ENCODE measurements around the gene SHC1.

The SHC1 gene

GRCh38 chr1:155011004-155011416 is 40.5 kb upstream of the SHC1 start:
- TF ChIP-seq CTCF (IDR thresholded peaks at IDR 0.05; ENCODE audit: poor library complexity, severe bottlenecking): no peak
- DNase-seq (ENCODE audit: low spot score) (no peak), ATAC-seq (ENCODE audit: low read depth) (no peak)
- no peak overlapping the region for H3K4me3 ChIP-seq (ENCODE audit: severe bottlenecking)
- H3K9me3 ChIP-seq (ENCODE audit: severe bottlenecking): no peaks in the 10 kb centered on the region
- peaks cover 48% of the 10 kb centered on the region for H3K36me3 ChIP-seq (ENCODE audit: low read depth)
- H3K27ac ChIP-seq (ENCODE audit: poor library complexity, severe bottlenecking): peak overlapping the region; percentile 92
- H3K27me3 ChIP-seq (ENCODE audit: insufficient read depth, poor library complexity, severe bottlenecking): no peaks in the 10 kb centered on the region
- peaks cover 43% of the 10 kb centered on the region for H3K4me1 ChIP-seq (ENCODE audit: insufficient read depth, poor library complexity, severe bottlenecking)

- peak; percentile 45 for DNase-seq (ENCODE audit: low spot score)
- Histone ChIP-seq H3K9me3 (ENCODE audit: severe bottlenecking) (no peaks in the 10 kb centered on the region), H3K27ac (ENCODE audit: poor library complexity, severe bottlenecking) (peak overlapping the region; percentile 92), H3K27me3 (ENCODE audit: insufficient read depth, poor library complexity, severe bottlenecking) (no peaks in the 10 kb centered on the region), H3K4me1 (ENCODE audit: insufficient read depth, poor library complexity, severe bottlenecking) (peaks cover 49% of the 10 kb centered on the region), H3K36me3 (ENCODE audit: low read depth) (peaks cover 52% of the 10 kb centered on the region), H3K4me3 (ENCODE audit: severe bottlenecking) (no peak overlapping the region)
- TF ChIP-seq CTCF (IDR thresholded peaks at IDR 0.05; ENCODE audit: poor library complexity, severe bottlenecking): no peak
- ATAC-seq (ENCODE audit: low read depth): no peak
Measured at GRCh38 chr1:155010211-155010918, 39.8 kb upstream of the SHC1 start.

GRCh38 chr1:155009742-155010141 is 39.2 kb upstream of the SHC1 start:
- no peak for TF ChIP-seq CTCF (IDR thresholded peaks at IDR 0.05; ENCODE audit: poor library complexity, severe bottlenecking)
- H3K27ac ChIP-seq (ENCODE audit: poor library complexity, severe bottlenecking): peak overlapping the region; percentile 92
- H3K4me1 ChIP-seq (ENCODE audit: insufficient read depth, poor library complexity, severe bottlenecking): peaks cover 53% of the 10 kb centered on the region

GRCh38 chr1:155009221-155009711 is 38.7 kb upstream of the SHC1 start:
- TF ChIP-seq CTCF (IDR thresholded peaks at IDR 0.05; ENCODE audit: poor library complexity, severe bottlenecking): no peak
- Histone ChIP-seq H3K9me3 (ENCODE audit: severe bottlenecking) (no peaks in the 10 kb centered on the region), H3K4me3 (ENCODE audit: severe bottlenecking) (no peak overlapping the region), H3K4me1 (ENCODE audit: insufficient read depth, poor library complexity, severe bottlenecking) (peaks cover 58% of the 10 kb centered on the region), H3K36me3 (ENCODE audit: low read depth) (peaks cover 47% of the 10 kb centered on the region), H3K27ac (ENCODE audit: poor library complexity, severe bottlenecking) (peak overlapping the region; percentile 96), H3K27me3 (ENCODE audit: insufficient read depth, poor library complexity, severe bottlenecking) (no peaks in the 10 kb centered on the region)
- DNase-seq (ENCODE audit: low spot score): peak; percentile 51
- ATAC-seq (ENCODE audit: low read depth): no peak

More at GRCh38 chr1:155009742-155010141, 39.2 kb upstream of the SHC1 start:
- ATAC-seq (ENCODE audit: low read depth): no peak
- Histone ChIP-seq H3K36me3 (ENCODE audit: low read depth) (peaks cover 52% of the 10 kb centered on the region), H3K27me3 (ENCODE audit: insufficient read depth, poor library complexity, severe bottlenecking) (no peaks in the 10 kb centered on the region), H3K4me3 (ENCODE audit: severe bottlenecking) (no peak overlapping the region), H3K9me3 (ENCODE audit: severe bottlenecking) (no peaks in the 10 kb centered on the region)
- DNase-seq (ENCODE audit: low spot score): no peak

Measured in RWPE2 (cell line).